K562 (cell line): ENCODE measurements around the gene NRXN2. TPM values are rescaled to one million over a fixed set of nuclear protein-coding genes. Genes with fewer than 3 reads are reported as not detected.
A peak's percentile ranks its signal among the peaks of the same experiment; 100 is the strongest.

Source experiments
- ATAC-seq: fragments of 200-7000 bp; cut with Tn5 transposase; 3 replicates; pipeline ENCODE4 v1.9.1; 2020; ENCODE audit warnings: moderate library complexity
- BruUV-seq: library from RNA; stranded (reverse); fragments of 400-500 nt; replicated peaks from 2 replicates; lab custom pipeline; 2021; lab: Mats Ljungman, UMichigan
- CTCF ChIA-PET: fragments of 300-600 bp; formaldehyde crosslinking; extraction: SDS; loops from one replicate; lab custom pipeline; 2021; ENCODE audit warnings: low intra/inter-chr PET ratio; lab: Yijun Ruan, JAX
- POLR2A ChIA-PET: fragments of 300-600, 350-650 bp; sonication (Branson Sonifier 250); formaldehyde crosslinking; extraction: SDS; loops from one replicate; lab custom pipeline; 2021; ENCODE audit warnings: antibody characterized with exemption, inconsistent platforms; lab: Yijun Ruan, JAX
- DNase-seq, 4 experiments: peaks; one replicate each; pipeline versions ENCODE4 v3.0.0 to v3.0.0-alpha.2; 2011 to 2018; ENCODE audit warnings: low spot score in 3 of 4, mixed read lengths in 3 of 4; ENCODE audit errors: extremely low read depth in 1 of 4
- FAIRE-seq: peaks from 2 replicates; lab custom pipeline; 2011; peaks lifted over from hg19 to GRCh38; lab: Jason Lieb, UNC
- H2AFZ ChIP-seq: 2 replicates; pipeline ENCODE4 v1.6.0; 2011; ENCODE audit warnings: low read depth, low read length, control low read depth, inconsistent platforms
- H3K27ac ChIP-seq: fragments of 200-600 bp; 3 replicates; pipeline ENCODE4 v1.8.0; 2011; ENCODE audit warnings: low read depth, mild to moderate bottlenecking, control low read depth, inconsistent platforms, low read length, moderate library complexity, mixed read lengths; ENCODE audit errors: extremely low read depth
- H3K27me3 ChIP-seq, 2 experiments: fragments of 300-600 bp in 1 of 2; 2 replicates in 1 of 2; 3 replicates in 1 of 2; pipeline versions ENCODE4 v1.6.0 to v1.8.0; 2011; ENCODE audit warnings: inconsistent platforms in 2 of 2, low read length in 2 of 2, mild to moderate bottlenecking in 1 of 2, mixed read lengths in 1 of 2, moderate library complexity in 1 of 2; ENCODE audit not compliant: control insufficient read depth in 2 of 2, insufficient read depth in 2 of 2
- H3K36me3 ChIP-seq: fragments of 300-600 bp; 3 replicates; pipeline ENCODE4 v1.8.0; 2011; ENCODE audit warnings: mild to moderate bottlenecking, low read length, inconsistent platforms; ENCODE audit not compliant: control insufficient read depth, insufficient read depth
- H3K4me1 ChIP-seq, 2 experiments: fragments of 200-600 bp in 1 of 2; replicated peaks in 1 of 2; 2 replicates in 1 of 2; 3 replicates in 1 of 2; pipeline versions ENCODE4 v1.5.1 to v1.8.0; 2011; ENCODE audit warnings: inconsistent platforms in 2 of 2, low read length in 2 of 2, mild to moderate bottlenecking in 1 of 2, mixed read lengths in 1 of 2, moderate library complexity in 1 of 2; ENCODE audit not compliant: control insufficient read depth in 2 of 2, insufficient read depth in 2 of 2
- H3K4me2 ChIP-seq: 2 replicates; pipeline ENCODE4 v1.6.1; 2011; ENCODE audit warnings: low read length, control low read depth, inconsistent platforms, mixed read lengths; ENCODE audit not compliant: insufficient read depth
- H3K4me3 ChIP-seq: fragments of 200-600 bp; sonication (generic), shearing (Covaris generic); 2 replicates; pipeline ENCODE4 v1.5.1; 2016; ENCODE audit warnings: control low read depth, inconsistent platforms
- H3K79me2 ChIP-seq: fragments of 200-600 bp; 3 replicates; pipeline ENCODE4 v1.8.0; 2011; ENCODE audit warnings: low read length, inconsistent platforms; ENCODE audit not compliant: control insufficient read depth, insufficient read depth
- H3K9ac ChIP-seq, 2 experiments: 2 replicates each; pipeline versions ENCODE4 v1.6.0 to v1.6.1; 2011; ENCODE audit warnings: low read depth in 2 of 2, low read length in 2 of 2, control low read depth in 1 of 2, inconsistent platforms in 1 of 2, mild to moderate bottlenecking in 1 of 2, mixed read lengths in 1 of 2; ENCODE audit not compliant: insufficient read depth in 1 of 2
- H3K9me1 ChIP-seq: one replicate; pipeline ENCODE4 v1.6.0; 2011; ENCODE audit warnings: inconsistent platforms, mild to moderate bottlenecking, low read length, moderate library complexity; ENCODE audit not compliant: control insufficient read depth, insufficient read depth
- H3K9me3 ChIP-seq: replicated peaks from 2 replicates; pipeline ENCODE4 v1.5.1; 2011; ENCODE audit warnings: low read depth, low read length, inconsistent platforms; ENCODE audit not compliant: control insufficient read depth, insufficient read depth
- H4K20me1 ChIP-seq: replicated peaks from 2 replicates; pipeline ENCODE4 v1.6.1; 2011; ENCODE audit warnings: low read length, inconsistent platforms, mixed read lengths; ENCODE audit not compliant: control insufficient read depth, insufficient read depth
- C11orf30 ChIP-seq: fragments of 450-650 bp; IDR thresholded peaks from 2 replicates; pipeline ENCODE4 v1.6.1; 2016; ENCODE audit warnings: low read depth, mild to moderate bottlenecking
- MAFG ChIP-seq: fragments of 450-650 bp; conservative IDR thresholded peaks from 2 replicates; pipeline ENCODE4 v1.6.1; 2016; ENCODE audit warnings: missing genetic modification characterization, missing compliant biosample characterization
- MEF2D ChIP-seq: conservative IDR thresholded peaks from 2 replicates; pipeline ENCODE4 v1.6.1; 2016; ENCODE audit warnings: low read depth, missing genetic modification characterization, missing compliant biosample characterization
- NRF1 ChIP-seq, 2 experiments: fragments of 450-650 bp; IDR thresholded peaks in 1 of 2; conservative IDR thresholded peaks in 1 of 2; 2 replicates each; pipeline ENCODE4 v1.6.1; 2014; ENCODE audit warnings: mild to moderate bottlenecking in 2 of 2
- ZNF316 ChIP-seq: fragments of 450-650 bp; IDR thresholded peaks from 2 replicates; pipeline ENCODE4 v1.6.1; 2016
- WGBS: fragments of 100-300 bp; shearing (Covaris generic); methylation state at CpG from one replicate; pipeline ENCODE4 v1.1.6; 2016; ENCODE audit warnings: low coverage, mixed read lengths; ENCODE audit not compliant: insufficient coverage; ENCODE audit errors: missing lambda C conversion rate; 5-methylcytosine and 5-hydroxymethylcytosine counted together
- in situ Hi-C: fragments of 300-500 bp; cut with MboI; formaldehyde crosslinking; loops from 4 replicates; pipeline ENCODE4 v1.15.0; 2018; ENCODE audit warnings: inconsistent platforms, mixed read lengths
- intact Hi-C: fragments of 100-400 bp; cut with micrococcal nuclease; formaldehyde crosslinking; loops from 2 replicates; pipeline ENCODE4 v1.14.2; 2022
- polyA plus RNA-seq, 8 experiments: library from polyadenylated mRNA; depleted of rRNA in 4 of 8; stranded (reverse) in 5 of 8; unstranded in 3 of 8; fragments of >200 nt; fragmentation: Nextera tagmentation in 2 of 8; fragmentation: Illumina TruSeq in 1 of 8; extraction: Ambion mirVana in 2 of 8; extraction: Trizol in 1 of 8; gene quantifications; 2 replicates each; pipeline versions ENCODE4 v1.2.1 to v1.2.3, GENCODE V29; 2011 to 2014; ENCODE audit warnings: inconsistent platforms in 1 of 8, missing spikeins in 1 of 8
- total RNA-seq, 7 experiments: library from RNA; depleted of rRNA in 6 of 7; stranded (reverse); fragments of >200 nt in 6 of 7; fragmentation: Illumina TruSeq in 2 of 7; extraction: Trizol in 2 of 7; gene quantifications; 2 replicates each; pipeline versions ENCODE4 v1.2.1 to v1.2.3, GENCODE V29; 2011 to 2021; ENCODE audit warnings: low replicate concordance in 1 of 7

Gene NRXN2
- total and polyA plus RNA-seq, 9 of the 15 experiments (the other 6 are each of a cell fraction or from before 2014, with no cell fraction given) = 0.07 to 0.47 (median 0.15) TPM; not detected in 4

- Histone ChIP-seq H2AFZ (no peak overlapping the region), H3K9me1 (no peaks in the 10 kb centered on the region), H3K4me3 (no peak overlapping the region), H3K4me2 (no peak overlapping the region), H3K27me3 (peaks cover 14 to 56% of the 10 kb centered on the region in 2 experiments; a peak in 4 of 5 replicates), H3K9me3 (no peaks in the 10 kb centered on the region), H3K27ac (no peak overlapping the region), H4K20me1 (0 out of 2 replicates have a peak, but pooled peaks cover 6% of the 10 kb centered on the region), H3K79me2 (no peaks in the 10 kb centered on the region), H3K9ac (peak overlapping the region in 1 of 2 experiments; percentile 20; a peak in 1 of 4 replicates), H3K4me1 (peaks cover 9 to 29% of the 10 kb centered on the region in 2 experiments; a peak in 4 of 5 replicates), H3K36me3 (no peaks in the 10 kb centered on the region)
- no peak for FAIRE-seq
- CTCF ChIA-PET = no interaction called here
- no peak; the same call in 2 of the 3 replicates for ATAC-seq
- POLR2A ChIA-PET = interaction anchor here (0.7 kb wide), 1 partner anchor 454 kb away, joined by 3 read pairs; no protein-coding TSS in a partner anchor
- TF ChIP-seq MAFG (tag) (peak; percentile 58), MEF2D (no peak), ZNF316 (0 out of 2 replicates have a peak, but pooled peaks have one; percentile 6), C11orf30 (peak; percentile 30; the same call in 1 of the 2 replicates), NRF1 (conservative IDR thresholded peaks at IDR 0.05 in 1 of 2, IDR thresholded peaks at IDR 0.05 in 1 of 2) (peak in 1 of 2 experiments; percentile 32; a peak in 2 of 4 replicates)
- WGBS = 6% methylated on average over 14 of the region's 15 CpGs
- intact Hi-C loops (no loop called here), in situ Hi-C loops (no loop called here)
- BruUV-seq = no TSS peak
- DNase-seq = no peak
Observed at GRCh38 chr11:64560139-64560771, 162.7 kb downstream of the NRXN2 start.
